Hindlimb muscle (tissue), 1 donor: ENCODE data around the gene IGF2BP2. TPM values are rescaled to one million over a fixed set of nuclear protein-coding genes. Genes with fewer than 3 reads are reported as not detected.
"Not testable (repeated sequence)": the region's sequence is repeated elsewhere in the genome, so short reads cannot be mapped to it uniquely, and the experiment has no call there.

Experiments used
- DNase-seq: peaks from one replicate; pipeline ENCODE4 v3.0.0-alpha.2; 2013
- polyA plus RNA-seq: library from polyadenylated mRNA; unstranded; fragments of 120-200 nt; gene quantifications from one replicate; pipeline ENCODE4 v1.2.1, GENCODE V29; 2013; ENCODE audit not compliant: insufficient read length

Gene IGF2BP2
- polyA plus RNA-seq, 1 donor, result 41.6 TPM

GRCh38 chr3:185658504-185658912 is 166.3 kb downstream of the IGF2BP2 start:
- no peak for DNase-seq

DNA sequence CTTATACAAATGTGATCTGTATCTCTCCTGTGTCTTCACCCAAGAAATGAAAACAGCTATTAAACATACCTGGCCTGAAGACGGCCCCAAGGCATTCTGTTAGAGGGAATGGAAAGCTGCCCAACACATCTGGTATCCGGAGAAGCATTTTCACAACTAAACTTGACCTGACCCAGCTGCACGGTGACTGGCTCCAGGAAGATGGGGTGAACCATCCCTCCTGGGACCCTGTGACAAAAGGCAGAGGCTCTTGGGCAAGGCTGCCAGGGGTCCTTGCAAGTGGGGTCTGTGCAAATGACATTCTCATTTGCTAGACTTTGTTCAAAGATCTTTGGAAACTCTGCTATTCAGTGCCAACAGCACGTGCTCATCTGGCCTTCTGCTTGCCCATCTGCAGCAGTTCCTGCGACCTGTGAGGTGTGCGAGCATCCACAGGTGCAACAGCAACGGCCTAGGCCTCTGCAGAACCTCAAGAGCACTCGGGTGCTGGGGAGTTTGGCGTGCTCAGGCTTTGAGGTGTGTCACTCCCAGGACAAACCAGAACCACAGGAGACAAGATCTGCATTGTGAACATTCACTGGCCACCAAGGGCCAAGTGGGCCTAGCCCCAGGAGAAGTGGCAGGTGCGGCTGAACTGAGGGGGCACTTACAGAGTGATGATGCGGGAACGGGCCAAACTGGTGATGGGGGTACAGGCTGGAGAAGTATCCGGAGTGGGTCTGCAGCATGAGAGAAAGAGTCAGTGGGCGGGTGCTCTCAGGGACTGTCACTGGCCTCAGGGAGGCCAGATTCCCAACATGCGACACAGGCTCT is 166.9 kb downstream of the IGF2BP2 start:
- no peak for DNase-seq

GRCh38 chr3:185657211-185657610 is 167.6 kb downstream of the IGF2BP2 start:
- DNase-seq, result no peak

DNA sequence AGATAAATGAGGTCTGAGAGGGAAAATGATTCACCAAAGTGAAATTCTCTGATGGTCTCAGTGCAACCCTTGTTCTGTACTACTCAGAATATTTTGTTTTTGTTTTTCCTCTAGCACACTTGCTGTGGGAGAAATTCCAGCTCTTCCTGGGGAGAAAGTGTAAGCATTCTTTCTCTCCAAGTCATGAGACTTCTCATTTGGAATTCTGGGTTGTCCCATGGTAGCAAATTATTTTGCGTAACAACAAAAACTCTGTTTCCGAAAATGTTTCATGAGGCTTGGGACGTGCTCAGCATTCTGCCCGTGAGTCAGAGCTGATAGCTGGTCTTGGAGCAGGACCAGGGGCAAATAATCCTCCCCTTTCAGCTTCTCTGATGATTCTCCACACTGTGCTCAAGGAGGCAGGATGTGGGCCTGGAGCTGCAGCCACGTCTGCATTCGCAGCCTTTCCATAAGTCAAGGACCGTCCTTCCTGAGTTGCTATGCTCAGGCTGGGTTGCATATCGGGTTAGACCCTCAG is 168.5 kb downstream of the IGF2BP2 start:
- DNase-seq, result no peak

- DNase-seq, result no peak
Observed at GRCh38 chr3:185655426-185656320, 169.2 kb downstream of the IGF2BP2 start.

DNA sequence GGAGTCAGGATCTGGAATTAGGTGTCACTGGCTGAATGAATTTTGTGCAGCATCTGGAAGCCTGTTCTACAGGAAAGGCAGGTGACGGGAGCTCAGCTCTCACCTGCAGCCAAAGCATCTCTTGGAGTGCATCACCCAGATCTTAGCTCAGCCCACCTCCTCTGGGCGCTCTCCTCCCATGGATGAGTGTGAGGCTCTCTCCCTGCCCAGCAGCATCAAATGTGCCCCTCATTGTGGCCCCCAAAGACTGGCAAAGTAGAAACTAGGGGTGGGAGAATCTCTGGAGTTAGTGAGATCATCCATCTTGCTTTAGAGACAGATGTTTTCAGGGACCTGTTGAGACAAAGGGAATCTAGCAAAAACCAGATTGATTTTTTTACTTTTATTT is 170.1 kb downstream of the IGF2BP2 start:
- no peak for DNase-seq

DNA sequence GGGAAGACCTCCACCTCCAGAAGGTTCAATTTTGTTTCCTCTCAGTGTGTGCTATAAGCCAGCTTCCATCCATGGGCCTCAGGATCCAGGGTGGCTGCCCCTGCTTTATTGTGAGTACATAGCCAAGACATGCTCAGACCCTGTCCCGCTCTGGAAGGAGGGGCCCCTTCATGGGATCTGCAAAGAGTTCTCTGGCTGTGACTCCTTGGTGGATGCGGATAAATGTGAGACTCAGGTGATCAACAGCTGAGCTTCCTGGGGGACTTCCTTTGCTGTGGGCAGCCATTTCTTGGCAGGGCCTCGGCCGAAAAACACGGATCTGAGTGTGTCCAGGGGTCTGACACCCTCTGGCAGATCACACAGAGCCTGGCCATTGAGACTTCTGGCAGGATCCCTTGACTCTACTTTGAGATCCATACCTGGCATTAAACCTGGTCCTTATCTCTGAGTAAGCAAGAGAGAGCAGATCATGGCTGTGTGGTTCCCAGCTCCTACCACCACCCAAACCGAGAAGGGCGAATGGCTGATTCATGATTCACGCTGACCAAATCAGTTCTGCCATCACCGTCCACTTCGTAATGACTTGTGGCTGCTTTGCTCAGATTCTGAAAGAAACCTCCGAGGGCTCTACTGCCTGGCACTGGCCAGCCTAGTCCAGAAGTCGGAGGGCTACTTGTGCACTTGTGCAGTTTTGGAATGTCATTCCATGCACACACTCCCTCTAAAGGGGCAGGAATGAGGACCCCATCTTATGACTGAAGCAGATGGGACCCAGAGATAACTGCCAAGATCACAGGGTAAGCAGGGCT is 170.7 kb downstream of the IGF2BP2 start:
- no peak for DNase-seq

DNA sequence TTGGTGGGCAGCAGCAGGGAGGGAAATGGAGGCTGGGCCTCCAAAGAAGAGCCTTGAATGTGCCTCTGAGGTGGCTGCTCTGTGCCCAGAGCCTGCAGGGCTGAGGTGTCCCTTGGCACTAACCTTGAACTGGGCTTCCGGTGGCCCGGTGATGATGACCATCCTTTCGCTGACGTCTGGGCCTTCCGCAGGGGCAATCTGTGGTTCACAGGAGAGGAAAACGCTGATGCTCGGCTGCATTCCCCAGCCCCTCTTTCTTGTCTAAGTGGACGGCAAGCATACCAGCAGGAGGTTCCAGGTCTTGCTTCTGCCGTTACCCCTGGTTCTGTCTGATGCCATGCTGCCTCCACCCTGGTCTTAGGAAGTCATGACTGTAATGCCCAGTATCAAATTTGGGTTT is 172.9 kb downstream of the IGF2BP2 start:
- DNase-seq, result no peak

DNA sequence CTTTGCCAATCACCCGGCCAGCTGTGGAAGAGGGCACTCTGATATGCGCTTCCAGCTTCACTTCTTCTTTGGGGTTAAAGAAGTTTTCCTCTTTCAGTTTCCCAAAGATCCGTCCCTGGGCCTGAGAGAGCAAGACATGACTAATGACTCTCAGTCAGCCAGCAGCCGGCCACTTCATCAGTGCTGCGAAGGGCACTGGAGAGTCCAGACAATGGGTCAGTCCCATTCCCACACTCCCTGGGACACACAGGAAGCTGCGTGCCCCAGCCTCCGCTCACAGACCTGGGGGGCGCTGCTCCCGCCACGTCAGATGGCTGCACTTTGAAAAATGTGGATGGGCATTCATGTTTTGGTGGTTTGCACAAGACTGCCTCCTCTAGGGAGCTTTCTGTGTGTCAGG is 175.4 kb downstream of the IGF2BP2 start:
- DNase-seq, result no peak

DNA sequence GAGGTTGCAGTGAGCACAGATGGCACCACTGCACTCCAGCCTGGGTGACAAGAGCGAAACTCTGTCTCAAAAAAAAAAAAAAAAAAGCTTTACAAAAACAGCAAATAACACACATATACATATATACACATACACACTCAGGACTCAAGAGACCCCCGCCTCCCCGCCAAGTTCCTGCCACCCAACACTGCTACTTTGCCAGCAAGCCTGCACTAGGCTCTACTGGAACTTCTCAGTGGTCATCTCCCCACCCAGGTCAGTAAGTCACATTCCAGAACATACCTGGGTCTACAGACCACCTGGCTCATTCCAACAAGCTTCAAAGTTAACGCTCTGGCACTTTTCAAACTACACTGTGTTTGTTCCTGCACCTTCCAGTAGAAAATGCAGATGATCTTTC is 176.4 kb downstream of the IGF2BP2 start:
- DNase-seq, result no peak

- no peak for DNase-seq
Observed at GRCh38 chr3:185647880-185648210, 177.0 kb downstream of the IGF2BP2 start.

DNA sequence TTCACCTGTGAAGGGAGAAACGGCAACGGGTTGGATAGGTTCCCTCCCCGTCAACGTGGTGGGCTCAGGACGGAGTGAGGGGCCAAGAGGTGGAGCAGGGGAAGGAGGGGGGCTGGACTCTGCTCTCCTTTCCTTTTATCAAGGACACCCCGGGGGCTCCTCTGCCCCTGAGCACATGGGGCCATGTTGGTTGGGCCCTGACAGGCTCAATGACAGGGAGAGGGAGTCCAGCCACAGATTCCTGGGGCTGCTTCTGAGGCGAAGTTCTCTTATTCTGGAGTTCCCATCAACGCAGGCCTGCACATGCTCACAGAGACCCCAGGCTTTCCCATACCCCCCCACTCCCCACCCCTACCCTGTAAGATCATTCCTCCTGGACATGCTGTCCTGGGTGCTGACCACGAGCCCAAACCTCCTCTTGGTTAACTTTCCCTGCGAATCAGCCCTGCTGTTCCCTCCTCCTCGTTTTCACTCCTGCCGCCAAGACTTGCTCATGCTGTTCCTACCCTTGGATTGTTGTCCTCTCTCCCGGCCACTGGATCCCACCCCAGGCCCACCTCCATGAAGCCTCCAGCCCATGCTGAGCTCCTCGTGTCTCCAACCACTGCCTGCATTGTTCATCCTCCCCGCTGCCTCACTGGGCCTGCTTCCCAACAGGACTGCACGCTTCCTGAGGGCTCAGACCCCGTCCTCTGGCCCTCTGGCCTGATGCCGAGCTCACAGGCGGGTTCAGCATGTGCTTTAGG is 177.5 kb downstream of the IGF2BP2 start:
- DNase-seq, result no peak

- no peak for DNase-seq
Observed at GRCh38 chr3:185646382-185647133, 178.3 kb downstream of the IGF2BP2 start.

- DNase-seq, result no peak
Observed at GRCh38 chr3:185645596-185646381, 179.1 kb downstream of the IGF2BP2 start.

DNA sequence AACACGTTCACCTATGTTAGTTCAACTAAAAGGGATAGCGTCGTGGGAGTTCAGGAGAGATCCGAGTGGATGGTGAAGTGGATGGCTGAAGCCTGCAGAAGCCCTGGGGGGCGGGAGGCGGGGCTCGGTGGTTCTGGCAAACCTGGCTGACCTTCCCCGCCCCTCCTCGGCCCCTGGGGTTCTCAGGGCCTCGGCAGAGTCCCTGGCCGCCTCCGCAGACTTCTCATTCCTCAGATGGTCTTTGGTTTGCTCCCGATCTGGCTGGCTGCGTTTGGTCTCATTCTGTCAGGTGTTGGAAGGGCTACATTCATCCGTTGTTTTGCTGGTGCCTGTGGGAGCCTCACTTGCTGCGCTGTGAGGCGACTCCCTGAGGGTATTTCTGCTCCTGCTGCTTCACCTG is 179.7 kb downstream of the IGF2BP2 start:
- DNase-seq, result not testable (repeated sequence)

- DNase-seq, result no peak
Observed at GRCh38 chr3:185640308-185640707, 184.5 kb downstream of the IGF2BP2 start.

- DNase-seq, result no peak
Observed at GRCh38 chr3:185639632-185640206, 185.1 kb downstream of the IGF2BP2 start.

GRCh38 chr3:185638651-185639050 is 186.2 kb downstream of the IGF2BP2 start:
- not testable (repeated sequence) for DNase-seq

DNA sequence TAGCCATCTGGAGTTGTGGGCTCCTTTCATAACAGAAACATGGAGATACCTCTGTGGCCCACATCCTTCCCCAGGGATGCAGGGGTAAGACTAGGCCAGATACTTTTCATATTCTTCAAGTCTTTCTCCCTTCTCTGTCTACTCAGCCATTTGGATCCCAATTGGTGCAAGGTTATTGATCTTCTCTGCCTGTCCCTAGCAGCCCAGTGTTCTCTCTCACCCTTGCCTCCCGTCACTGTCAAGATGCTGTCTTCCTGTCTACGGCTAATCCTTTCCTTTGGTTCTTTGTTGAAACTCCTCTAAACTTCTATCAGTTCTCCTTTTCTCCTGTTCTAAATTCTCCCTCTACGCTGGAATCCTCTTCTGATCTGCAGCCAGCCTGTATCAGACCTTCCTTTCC is 187.5 kb downstream of the IGF2BP2 start:
- DNase-seq, result no peak

GRCh38 chr3:185632996-185633395 is 191.8 kb downstream of the IGF2BP2 start:
- DNase-seq, result no peak
